G401 (cell line): Measurements from ENCODE around the gene WDR54. TPM values are rescaled to one million over a fixed set of nuclear protein-coding genes. Genes with fewer than 3 reads are reported as not detected.
A peak's percentile ranks its signal among the peaks of the same experiment; 100 is the strongest.

Experiments
- DNase-seq: peaks from one replicate; pipeline ENCODE4 v3.0.0-alpha.2; 2015; ENCODE audit warnings: low spot score
- in situ Hi-C: cut with HindIII; loops from 2 replicates; pipeline ENCODE4 v1.10.0; 2016; ENCODE audit warnings: low sequenced_read_pairs, mixed read lengths
- total RNA-seq: library from RNA; depleted of rRNA; stranded (reverse); fragments of >200 nt; shearing (Covaris generic); gene quantifications from 2 replicates; pipeline ENCODE4 v1.2.3, GENCODE V29; 2014; rRNA removed

The WDR54 gene
- total RNA-seq: 88.5 and 104 TPM in 2 replicates

- in situ Hi-C loops: no loop called here
- DNase-seq: peak; percentile 94
These were observed at the start of gene WDR54, which contains the start of gene C2orf81 for GRCh38 chr2:74421221-74421870. WDR54 (plus strand) TSS chr2:74421730; CDS start chr2:74422154, 424 bp downstream. C2orf81 (minus strand) TSS chr2:74421619; CDS start chr2:74421560, 59 bp downstream.

GRCh38 chr2:74372674-74373073 lies 48.9 kb upstream of the WDR54 start:
- in situ Hi-C loops: no loop called here
- DNase-seq: no peak

GRCh38 chr2:74373221-74373676 lies 48.3 kb upstream of the WDR54 start:
- in situ Hi-C loops: no loop called here
- no peak for DNase-seq

- DNase-seq: peak; percentile 48
- in situ Hi-C loops: no loop called here
These were observed 47.5 kb upstream of the WDR54 start for GRCh38 chr2:74373985-74374384.

- DNase-seq: peak; percentile 99
- in situ Hi-C loops: no loop called here
These were observed 46.9 kb upstream of the WDR54 start for GRCh38 chr2:74374509-74375205.

- no peak for DNase-seq
- in situ Hi-C loops: no loop called here
These were observed 45.7 kb upstream of the WDR54 start for GRCh38 chr2:74375838-74376237.

GRCh38 chr2:74378007-74378406 lies 43.5 kb upstream of the WDR54 start:
- in situ Hi-C loops: no loop called here
- DNase-seq: no peak

- in situ Hi-C loops: no loop called here
- DNase-seq: peak; percentile 88
These were observed 41.4 kb upstream of the WDR54 start, which contains the start of gene DCTN1 for GRCh38 chr2:74379851-74380789. DCTN1 (minus strand) TSS chr2:74380311; CDS start chr2:74380037, 274 bp downstream.

GRCh38 chr2:74381751-74382150 lies 39.8 kb upstream of the WDR54 start:
- DNase-seq: no peak
- in situ Hi-C loops: no loop called here

- peak; percentile 44 for DNase-seq
- in situ Hi-C loops: no loop called here
These were observed 38.3 kb upstream of the WDR54 start for GRCh38 chr2:74383254-74383653.

GRCh38 chr2:74384051-74384450 lies 37.5 kb upstream of the WDR54 start:
- no peak for DNase-seq
- in situ Hi-C loops: no loop called here

- in situ Hi-C loops: no loop called here
- peak; percentile 80 for DNase-seq
These were observed 36.1 kb upstream of the WDR54 start for GRCh38 chr2:74385396-74385795.

- in situ Hi-C loops: no loop called here
- DNase-seq: no peak
These were observed 34.2 kb upstream of the WDR54 start for GRCh38 chr2:74387346-74387745.

- in situ Hi-C loops: no loop called here
- DNase-seq: no peak
These were observed 30.9 kb upstream of the WDR54 start for GRCh38 chr2:74390606-74391005.

- in situ Hi-C loops: no loop called here
- peak; percentile 57 for DNase-seq
These were observed 30.3 kb upstream of the WDR54 start for GRCh38 chr2:74391209-74391579.

- in situ Hi-C loops: no loop called here
- DNase-seq: peak; percentile 96
These were observed 29.7 kb upstream of the WDR54 start for GRCh38 chr2:74391580-74392448.

- no peak for DNase-seq
- in situ Hi-C loops: no loop called here
These were observed 29.1 kb upstream of the WDR54 start for GRCh38 chr2:74392449-74392743.

GRCh38 chr2:74393525-74393924 lies 28.0 kb upstream of the WDR54 start:
- in situ Hi-C loops: no loop called here
- DNase-seq: no peak

- in situ Hi-C loops: no loop called here
These were observed 25.4 kb upstream of the WDR54 start for GRCh38 chr2:74396149-74396548.

More at GRCh38 chr2:74396149-74396548, 25.4 kb upstream of the WDR54 start:
- DNase-seq: no peak
